GM18873 (cell line): Measurements from ENCODE around the gene MAGI2.

ENCODE experiments used
- ATAC-seq: cut with Tn5 transposase; IDR thresholded peaks from one replicate; pipeline ENCODE4 v1.9.1; 2021; ENCODE audit warnings: mild to moderate bottlenecking, moderate library complexity, moderate number of reproducible peaks; ENCODE audit not compliant: unreplicated experiment, low FRiP score

Gene MAGI2

GRCh38 chr7:78862411-78862900 is 591.0 kb downstream of the MAGI2 start:
- ATAC-seq = no peak

GRCh38 chr7:78852951-78853350 is 600.5 kb downstream of the MAGI2 start:
- ATAC-seq = no peak

GRCh38 chr7:78850093-78850740 is 603.2 kb downstream of the MAGI2 start:
- no peak for ATAC-seq

GRCh38 chr7:78845155-78845554 is 608.3 kb downstream of the MAGI2 start:
- no peak for ATAC-seq

GRCh38 chr7:78842068-78842467 is 611.4 kb downstream of the MAGI2 start:
- ATAC-seq = no peak

- no peak for ATAC-seq
These were observed 617.6 kb downstream of the MAGI2 start for GRCh38 chr7:78835897-78836296.

GRCh38 chr7:78828317-78828716 is 625.1 kb downstream of the MAGI2 start:
- ATAC-seq = no peak

- ATAC-seq = no peak
These were observed 649.9 kb downstream of the MAGI2 start for GRCh38 chr7:78803501-78804127.

- no peak for ATAC-seq
These were observed 659.4 kb downstream of the MAGI2 start for GRCh38 chr7:78794101-78794500.

- no peak for ATAC-seq
These were observed 660.8 kb downstream of the MAGI2 start for GRCh38 chr7:78792624-78793023.

GRCh38 chr7:78792006-78792405 is 661.5 kb downstream of the MAGI2 start:
- no peak for ATAC-seq

GRCh38 chr7:78788464-78788863 is 665.0 kb downstream of the MAGI2 start:
- no peak for ATAC-seq

- ATAC-seq = no peak
These were observed 665.6 kb downstream of the MAGI2 start for GRCh38 chr7:78787854-78788253.

GRCh38 chr7:78786055-78786454 is 667.4 kb downstream of the MAGI2 start:
- no peak for ATAC-seq

GRCh38 chr7:78783179-78783962 is 670.1 kb downstream of the MAGI2 start:
- no peak for ATAC-seq

GRCh38 chr7:78780560-78780959 is 672.9 kb downstream of the MAGI2 start:
- no peak for ATAC-seq

GRCh38 chr7:78779788-78780187 is 673.7 kb downstream of the MAGI2 start:
- ATAC-seq = no peak

- no peak for ATAC-seq
These were observed 675.6 kb downstream of the MAGI2 start for GRCh38 chr7:78777829-78778228.

- no peak for ATAC-seq
These were observed 682.8 kb downstream of the MAGI2 start for GRCh38 chr7:78770422-78771410.

GRCh38 chr7:78769481-78770101 is 683.9 kb downstream of the MAGI2 start:
- peak; percentile 91 for ATAC-seq
